G401 (cell line): Measurements from ENCODE around the gene UBL4A. TPM values are rescaled to one million over a fixed set of nuclear protein-coding genes. Genes with fewer than 3 reads are reported as not detected.
"Not testable (repeated sequence)": the region's sequence is repeated elsewhere in the genome, so short reads cannot be mapped to it uniquely, and the experiment has no call there.

Source experiments
- DNase-seq: peaks from one replicate; pipeline ENCODE4 v3.0.0-alpha.2; 2015; ENCODE audit warnings: low spot score
- in situ Hi-C: cut with HindIII; loops from 2 replicates; pipeline ENCODE4 v1.10.0; 2016; ENCODE audit warnings: low sequenced_read_pairs, mixed read lengths
- total RNA-seq: library from RNA; depleted of rRNA; stranded (reverse); fragments of >200 nt; shearing (Covaris generic); gene quantifications from 2 replicates; pipeline ENCODE4 v1.2.3, GENCODE V29; 2014

The UBL4A gene
- total RNA-seq, 1 experiment from 2014 or later = 58.1 TPM

GRCh38 chrX:154511761-154512160 lies 25.3 kb upstream of the UBL4A start:
- in situ Hi-C loops = no loop called here

DNA sequence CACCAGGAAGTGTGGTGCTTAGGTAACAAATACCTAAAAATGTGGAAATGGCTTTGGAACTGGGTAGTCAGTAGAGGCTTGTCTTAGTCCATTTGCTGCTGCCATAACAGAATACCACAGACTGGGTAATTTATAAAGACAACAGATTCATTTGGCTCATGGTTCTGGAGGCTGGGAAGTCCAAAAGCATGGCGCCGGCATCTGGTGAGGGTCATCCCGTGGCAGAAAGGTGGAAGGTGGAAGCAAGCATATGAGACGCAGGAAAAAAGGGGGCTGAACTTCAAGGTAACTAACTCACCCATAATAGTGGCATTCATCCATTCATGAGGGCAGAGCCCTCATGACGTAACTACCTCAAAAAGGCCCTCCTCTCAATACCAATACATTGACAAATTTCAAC lies 23.0 kb upstream of the UBL4A start:
- no peak for DNase-seq
- in situ Hi-C loops = no loop called here

More at GRCh38 chrX:154511761-154512160, 25.3 kb upstream of the UBL4A start:
- no peak for DNase-seq

DNA sequence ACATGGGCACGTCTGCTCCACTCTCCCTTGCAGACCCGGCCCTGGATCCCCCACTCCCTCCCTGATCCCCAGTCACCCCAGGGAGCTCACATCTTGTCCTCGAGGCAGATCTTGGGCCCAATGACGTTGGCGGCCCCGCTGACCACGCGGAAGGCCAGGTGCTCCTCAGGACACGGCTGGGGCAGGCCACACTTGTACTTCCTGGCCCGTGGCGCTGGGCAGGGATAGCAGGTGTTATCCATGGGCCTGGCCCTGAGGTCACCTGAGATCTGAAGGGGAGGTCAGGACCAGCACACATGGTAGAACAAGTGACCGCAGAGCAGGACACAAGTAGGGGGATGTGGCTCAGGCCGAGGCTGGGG lies 21.9 kb upstream of the UBL4A start:
- in situ Hi-C loops = no loop called here
- DNase-seq = no peak

DNA sequence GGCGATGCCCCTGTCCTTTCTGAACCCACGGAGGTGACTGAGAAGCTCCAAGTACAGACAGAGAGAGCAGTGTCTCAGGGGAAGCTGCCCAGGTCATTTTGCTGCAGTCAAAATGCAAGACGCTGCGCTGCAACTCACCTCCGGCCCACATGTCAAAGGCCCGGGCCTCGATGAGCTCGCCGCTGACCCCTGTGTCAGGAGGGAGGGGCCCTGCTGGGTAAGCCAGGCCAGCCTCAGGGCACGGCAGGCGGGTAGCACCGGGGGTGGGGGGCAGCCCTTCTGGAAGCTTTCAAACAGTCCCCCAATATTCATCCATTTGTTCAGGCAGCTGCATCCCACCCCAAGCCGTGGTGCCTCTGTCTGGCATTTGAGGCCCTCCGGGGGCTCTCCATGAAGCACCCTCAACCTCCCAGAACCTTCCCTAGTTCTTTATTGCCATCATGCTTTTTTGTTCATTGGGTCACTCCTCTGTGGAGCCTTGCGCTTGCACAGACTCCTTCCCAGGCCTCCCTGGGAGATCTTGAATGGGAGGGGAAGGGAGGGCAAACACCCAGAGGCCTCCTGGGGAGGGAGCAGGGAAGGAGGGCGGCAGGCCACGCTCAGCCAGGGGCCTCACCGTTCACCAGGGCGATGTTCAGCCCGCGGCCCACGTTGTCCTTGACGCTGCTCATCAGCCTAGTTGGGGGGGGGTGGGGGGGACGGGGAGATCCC lies 21.4 kb upstream of the UBL4A start:
- DNase-seq = no peak
- in situ Hi-C loops = no loop called here

- DNase-seq = no peak
Observed at GRCh38 chrX:154506483-154507332, 20.3 kb upstream of the UBL4A start.

GRCh38 chrX:154505734-154506133 lies 19.3 kb upstream of the UBL4A start:
- in situ Hi-C loops = no loop called here
- no peak for DNase-seq

More at GRCh38 chrX:154506483-154507332, 20.3 kb upstream of the UBL4A start:
- in situ Hi-C loops = no loop called here

- no peak for DNase-seq
- in situ Hi-C loops = no loop called here
Observed at GRCh38 chrX:154502989-154503388, 16.6 kb upstream of the UBL4A start.

GRCh38 chrX:154502098-154502497 lies 15.7 kb upstream of the UBL4A start:
- no peak for DNase-seq
- in situ Hi-C loops = no loop called here

DNA sequence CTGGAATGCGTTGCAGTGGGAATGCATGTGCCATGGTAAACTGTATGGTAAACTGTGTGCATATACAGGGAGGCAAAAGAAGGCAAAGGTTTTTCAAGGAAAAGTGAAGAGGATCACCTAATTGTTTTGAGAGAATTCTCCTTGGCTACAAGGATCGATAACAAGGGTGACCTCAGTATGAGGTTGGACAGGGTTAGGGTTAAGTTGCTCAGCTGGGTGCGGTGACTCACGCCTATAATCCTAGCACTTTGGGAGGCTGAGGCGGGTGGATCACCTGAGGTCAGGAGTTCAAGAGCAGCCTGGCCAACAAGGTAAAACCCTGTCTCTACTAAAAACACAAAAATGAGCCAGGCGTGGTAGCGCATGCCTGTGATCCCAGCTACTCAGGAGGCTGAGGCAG lies 15.0 kb upstream of the UBL4A start:
- DNase-seq, in situ Hi-C loops: not testable (repeated sequence)

DNA sequence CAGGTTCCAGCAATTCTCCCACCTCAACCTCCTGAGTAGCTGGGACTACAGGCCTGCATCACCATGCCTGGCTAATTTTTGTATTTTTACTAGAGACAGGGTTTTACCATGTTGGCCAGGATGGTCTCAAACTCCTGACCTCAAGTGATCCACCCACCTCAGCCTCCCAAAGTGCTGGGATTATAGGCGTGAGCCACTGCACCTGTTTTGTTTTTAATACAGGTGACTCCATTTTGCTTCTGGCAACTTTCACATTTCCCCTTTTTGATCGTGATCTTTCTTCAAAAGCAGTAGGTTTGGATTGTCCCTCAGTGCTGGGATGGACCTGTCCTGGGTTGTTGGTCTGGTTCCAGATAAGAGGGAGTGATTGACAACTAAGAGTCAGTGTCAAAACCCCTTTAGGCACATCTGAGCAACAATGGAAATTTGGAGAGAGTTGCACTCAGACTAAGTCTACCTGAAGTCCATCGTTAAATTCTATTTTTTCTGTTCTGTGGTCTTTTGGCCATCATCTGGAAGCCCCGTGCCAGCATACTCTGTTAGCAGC lies 10.2 kb upstream of the UBL4A start:
- DNase-seq, in situ Hi-C loops: not testable (repeated sequence)

DNA sequence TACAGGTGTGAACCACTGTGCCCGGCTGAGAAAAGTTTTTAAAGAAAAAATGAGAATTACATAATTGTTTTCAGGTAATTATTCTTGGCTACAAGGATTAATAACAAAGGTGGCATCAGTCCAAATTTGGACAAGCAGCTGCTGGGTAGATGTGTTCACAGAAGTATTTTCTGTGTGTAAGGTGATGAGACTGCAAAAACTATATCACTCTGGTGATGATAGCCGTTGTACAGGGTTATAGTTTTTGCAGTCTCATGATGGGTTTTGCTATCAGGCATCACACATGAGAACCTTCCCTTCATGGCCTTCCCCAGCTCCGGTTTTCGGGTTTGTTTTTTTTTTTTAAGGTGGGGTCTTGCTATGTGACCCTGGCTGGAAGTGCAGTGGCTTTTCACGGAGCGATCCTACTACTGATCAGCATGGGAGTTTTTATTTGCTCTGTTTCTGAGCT lies 9.1 kb upstream of the UBL4A start:
- in situ Hi-C loops = no loop called here

DNA sequence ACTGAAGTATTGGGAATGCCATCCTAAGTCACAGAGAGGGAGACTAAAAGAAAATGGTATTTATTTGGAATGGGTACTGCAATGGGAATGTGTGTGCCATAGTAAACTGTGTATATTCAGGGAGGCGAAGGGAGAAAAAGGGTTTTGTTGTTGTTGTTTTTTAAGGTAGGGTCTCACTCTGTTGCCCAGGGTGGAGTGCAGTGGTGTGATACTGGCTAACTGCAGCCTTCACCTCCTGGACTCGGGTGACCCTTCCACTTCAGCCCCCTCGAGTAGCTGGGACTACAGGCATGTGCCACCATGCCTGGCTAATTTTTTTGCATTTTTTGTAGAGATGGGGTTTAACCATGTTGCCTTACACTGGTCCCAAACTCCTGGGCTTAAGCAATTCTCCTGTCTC lies 8.3 kb upstream of the UBL4A start:
- in situ Hi-C loops = no loop called here
- no peak for DNase-seq

More for the DNA sequence above, 9.1 kb upstream of the UBL4A start:
- DNase-seq = no peak

- DNase-seq = peak; percentile 91
- in situ Hi-C loops = no loop called here
Observed at GRCh38 chrX:154490414-154491083, 4.1 kb upstream of the UBL4A start, which contains the start of gene SLC10A3. Gene SLC10A3, minus strand, starts transcription at chrX:154490629. Its CDS starts 1,689 bp downstream, at chrX:154488940.

GRCh38 chrX:154490021-154490413 lies 3.6 kb upstream of the UBL4A start:
- DNase-seq = no peak
- in situ Hi-C loops = no loop called here

GRCh38 chrX:154489182-154489581 lies 2.8 kb upstream of the UBL4A start:
- no peak for DNase-seq
- in situ Hi-C loops = no loop called here

DNA sequence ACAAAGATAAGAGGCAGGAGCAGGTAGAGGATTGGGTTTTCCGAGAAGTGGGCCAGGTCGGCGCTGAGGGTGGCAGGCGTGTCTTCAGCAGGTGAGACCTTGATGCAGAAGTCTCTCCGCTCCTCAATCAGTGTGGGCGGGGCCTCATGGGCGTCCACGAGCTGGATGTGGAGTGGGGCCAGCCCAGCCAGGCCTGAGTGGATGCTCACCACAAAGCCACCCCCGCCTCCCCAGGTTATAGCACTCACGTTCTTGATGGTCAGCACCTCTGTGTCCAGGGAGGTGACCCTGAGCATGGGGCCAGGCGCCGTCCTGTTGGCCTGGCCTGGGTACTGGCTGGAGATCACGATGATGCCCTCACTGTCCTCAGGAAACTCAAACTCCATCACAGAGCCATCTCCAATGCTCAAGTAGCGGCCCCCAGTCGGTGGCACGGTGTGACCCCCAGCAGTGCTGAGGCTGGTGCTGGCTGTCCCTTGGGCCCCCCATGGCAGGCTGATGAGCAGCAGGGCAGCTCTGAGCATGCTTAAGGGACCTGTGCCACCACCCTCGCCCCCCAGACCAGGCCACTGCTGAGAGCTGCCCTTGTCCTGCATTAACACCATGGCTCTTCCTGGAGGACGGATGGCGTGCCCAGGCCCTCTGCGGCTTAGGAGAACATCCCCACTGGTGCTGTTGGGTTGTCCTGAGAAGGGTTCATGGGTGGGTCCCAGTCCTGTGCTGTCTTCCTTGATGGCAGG lies 2.1 kb upstream of the UBL4A start:
- no peak for DNase-seq
- in situ Hi-C loops = no loop called here

GRCh38 chrX:154487518-154488290 lies 1.3 kb upstream of the UBL4A start:
- DNase-seq = no peak
- in situ Hi-C loops = no loop called here

- DNase-seq = no peak
- in situ Hi-C loops = no loop called here
Observed at GRCh38 chrX:154486052-154486395, 391 bp downstream of the UBL4A start.
